Measurements from ENCODE around the gene PRDX4.
"Not testable (repeated sequence)": the region's sequence is repeated elsewhere in the genome, so short reads cannot be mapped to it uniquely, and the experiment has no call there.

Gene PRDX4

GRCh38 chrX:23659339-23659738 lies 8.0 kb upstream of the PRDX4 start:
- DNase-seq (ENCODE audit: low read depth), result no peak
- TF ChIP-seq, protein P1, sequence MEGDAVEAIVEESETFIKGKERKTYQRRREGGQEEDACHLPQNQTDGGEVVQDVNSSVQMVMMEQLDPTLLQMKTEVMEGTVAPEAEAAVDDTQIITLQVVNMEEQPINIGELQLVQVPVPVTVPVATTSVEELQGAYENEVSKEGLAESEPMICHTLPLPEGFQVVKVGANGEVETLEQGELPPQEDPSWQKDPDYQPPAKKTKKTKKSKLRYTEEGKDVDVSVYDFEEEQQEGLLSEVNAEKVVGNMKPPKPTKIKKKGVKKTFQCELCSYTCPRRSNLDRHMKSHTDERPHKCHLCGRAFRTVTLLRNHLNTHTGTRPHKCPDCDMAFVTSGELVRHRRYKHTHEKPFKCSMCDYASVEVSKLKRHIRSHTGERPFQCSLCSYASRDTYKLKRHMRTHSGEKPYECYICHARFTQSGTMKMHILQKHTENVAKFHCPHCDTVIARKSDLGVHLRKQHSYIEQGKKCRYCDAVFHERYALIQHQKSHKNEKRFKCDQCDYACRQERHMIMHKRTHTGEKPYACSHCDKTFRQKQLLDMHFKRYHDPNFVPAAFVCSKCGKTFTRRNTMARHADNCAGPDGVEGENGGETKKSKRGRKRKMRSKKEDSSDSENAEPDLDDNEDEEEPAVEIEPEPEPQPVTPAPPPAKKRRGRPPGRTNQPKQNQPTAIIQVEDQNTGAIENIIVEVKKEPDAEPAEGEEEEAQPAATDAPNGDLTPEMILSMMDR (IDR thresholded peaks at IDR 0.05; ENCODE audit: low read depth, low read length, missing control alignments), result no peak
- in situ Hi-C loops (cut with HindIII; ENCODE audit: low sequenced_read_pairs), result no loop called here
- H3K4me3 ChIP-seq (ENCODE audit: low read depth, low read length), result no peak overlapping the region

- in situ Hi-C loops (cut with HindIII; ENCODE audit: low sequenced_read_pairs); DNase-seq (ENCODE audit: low read depth); H3K4me3 ChIP-seq (ENCODE audit: low read depth, low read length): not testable (repeated sequence)
These were observed 7.1 kb upstream of the PRDX4 start for GRCh38 chrX:23660083-23660765.

- no peak for DNase-seq (ENCODE audit: low read depth)
These were observed 6.5 kb upstream of the PRDX4 start for GRCh38 chrX:23660766-23661132.

GRCh38 chrX:23661671-23662070 lies 5.6 kb upstream of the PRDX4 start:
- DNase-seq (ENCODE audit: low read depth), result no peak
- TF ChIP-seq, protein P1 (IDR thresholded peaks at IDR 0.05; ENCODE audit: low read depth, low read length, missing control alignments), result no peak
- in situ Hi-C loops (cut with HindIII; ENCODE audit: low sequenced_read_pairs), result no loop called here
- no peak overlapping the region for H3K4me3 ChIP-seq (ENCODE audit: low read depth, low read length)

More at GRCh38 chrX:23660766-23661132, 6.5 kb upstream of the PRDX4 start:
- H3K4me3 ChIP-seq (ENCODE audit: low read depth, low read length), result no peak overlapping the region
- in situ Hi-C loops (cut with HindIII; ENCODE audit: low sequenced_read_pairs), result no loop called here
- TF ChIP-seq, protein P1 (IDR thresholded peaks at IDR 0.05; ENCODE audit: low read depth, low read length, missing control alignments), result no peak

DNA sequence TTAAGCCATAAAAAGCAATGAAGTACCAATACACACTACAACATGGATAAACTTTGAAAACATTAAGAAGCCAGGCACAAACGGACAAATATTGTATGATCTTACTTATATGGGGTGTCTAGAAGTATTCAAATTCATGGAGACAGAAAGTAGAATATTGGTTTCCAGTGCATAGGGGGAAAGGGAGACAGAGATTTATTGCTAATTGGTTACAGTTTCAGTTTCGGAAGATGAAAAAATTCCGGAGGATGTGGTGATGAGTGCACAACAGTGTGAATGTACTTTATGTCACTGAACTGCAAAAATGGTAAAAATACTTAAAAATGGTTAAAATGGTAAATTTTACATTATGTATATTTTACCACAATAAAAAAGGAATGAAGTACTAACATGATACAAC lies 5.1 kb upstream of the PRDX4 start:
- in situ Hi-C loops (cut with HindIII; ENCODE audit: low sequenced_read_pairs), result no loop called here
- no peak for DNase-seq (ENCODE audit: low read depth)
- TF ChIP-seq, protein P1 (IDR thresholded peaks at IDR 0.05; ENCODE audit: low read depth, low read length, missing control alignments), result no peak
- no peak overlapping the region for H3K4me3 ChIP-seq (ENCODE audit: low read depth, low read length)

- TF ChIP-seq, protein P1 (IDR thresholded peaks at IDR 0.05; ENCODE audit: low read depth, low read length, missing control alignments), result no peak
- no peak overlapping the region for H3K4me3 ChIP-seq (ENCODE audit: low read depth, low read length)
- in situ Hi-C loops (cut with HindIII; ENCODE audit: low sequenced_read_pairs), result no loop called here
- DNase-seq (ENCODE audit: low read depth), result no peak
These were observed 4.4 kb upstream of the PRDX4 start for GRCh38 chrX:23662853-23663252.

GRCh38 chrX:23664496-23664895 lies 2.8 kb upstream of the PRDX4 start:
- in situ Hi-C loops (cut with HindIII; ENCODE audit: low sequenced_read_pairs), result no loop called here
- TF ChIP-seq, protein P1 (IDR thresholded peaks at IDR 0.05; ENCODE audit: low read depth, low read length, missing control alignments), result no peak
- DNase-seq (ENCODE audit: low read depth), result no peak
- H3K4me3 ChIP-seq (ENCODE audit: low read depth, low read length), result no peak overlapping the region
